Progenitor cell of endocrine pancreas (in vitro differentiated cells): ENCODE results near the gene IL6R. TPM values are rescaled to one million over a fixed set of nuclear protein-coding genes. Genes with fewer than 3 reads are reported as not detected.
A peak's percentile ranks its signal among the peaks of the same experiment; 100 is the strongest.
"Not testable (repeated sequence)": the region's sequence is repeated elsewhere in the genome, so short reads cannot be mapped to it uniquely, and the experiment has no call there.

Source experiments
- DNase-seq: peaks from one replicate; pipeline ENCODE4 v3.0.0; 2021; ENCODE audit warnings: low spot score; ENCODE audit not compliant: unreplicated experiment
- H3K27ac Mint-ChIP-seq: 2 replicates; pipeline ENCODE4 v1.8.0; 2021; ENCODE audit warnings: mild to moderate bottlenecking, moderate library complexity, mixed read lengths
- H3K27me3 Mint-ChIP-seq: 2 replicates; pipeline ENCODE4 v1.8.0; 2021; ENCODE audit warnings: mixed read lengths
- H3K36me3 Mint-ChIP-seq: 2 replicates; pipeline ENCODE4 v1.8.0; 2022; ENCODE audit warnings: mixed read lengths; ENCODE audit not compliant: insufficient read depth
- H3K4me1 Mint-ChIP-seq: 2 replicates; pipeline ENCODE4 v1.8.0; 2021; ENCODE audit warnings: low read depth, mixed read lengths
- H3K4me3 Mint-ChIP-seq: 2 replicates; pipeline ENCODE4 v1.8.0; 2021; ENCODE audit warnings: low read depth, mild to moderate bottlenecking, moderate library complexity, mixed read lengths
- H3K9me3 Mint-ChIP-seq: 2 replicates; pipeline ENCODE4 v1.8.0; 2021; ENCODE audit warnings: low read depth, mixed read lengths
- CTCF ChIP-seq: fragments of 200-600 bp; sonication (generic); IDR thresholded peaks from one replicate; pipeline ENCODE4 v1.5.0; 2021; ENCODE audit warnings: antibody characterized with exemption, mild to moderate bottlenecking; ENCODE audit not compliant: unreplicated experiment
- long read RNA-seq: library from polyadenylated mRNA; unstranded; transcript quantifications from one replicate; pipeline ENCODE4 v2.0.0, GENCODE V29; 2020
- total RNA-seq: library from RNA; stranded (reverse); gene quantifications from 2 replicates; pipeline ENCODE4 v1.2.1, GENCODE V29; 2021

The IL6R gene
- 2.0 and 3.1 TPM in 2 replicates for total RNA-seq
- long read RNA-seq, full-length matches to known transcripts, result 3 of 6 reads
- long read RNA-seq, partial matches to known transcripts, result 0 of 6 reads
- long read RNA-seq, other reads (novel, unspliced or antisense), result 3 of 6 reads

- Mint-ChIP-seq H3K4me3 (peak within 1 kb of the TSS; percentile 68), H3K27me3 (peaks cover 39% of the 10 kb centered on the region), H3K4me1 (peaks cover 24% of the 10 kb centered on the region), H3K27ac (peak within 1 kb of the TSS; percentile 45), H3K36me3 (no peaks in the 10 kb centered on the region), H3K9me3 (no peaks in the 10 kb centered on the region)
- TF ChIP-seq CTCF, result no peak
- DNase-seq, result peak; percentile 53
Measured at GRCh38 chr1:154404984-154405746, at the start of gene IL6R. Gene IL6R, plus strand, starts transcription at chr1:154405343. Its CDS starts 287 bp downstream, at chr1:154405630.

GRCh38 chr1:154358519-154358918, 46.6 kb upstream of the IL6R start:
- no peak for TF ChIP-seq CTCF
- Mint-ChIP-seq H3K9me3 (no peaks in the 10 kb centered on the region), H3K4me1 (peaks cover 7% of the 10 kb centered on the region), H3K27ac (no peak overlapping the region), H3K4me3 (no peak overlapping the region), H3K27me3 (no peaks in the 10 kb centered on the region), H3K36me3 (no peaks in the 10 kb centered on the region)
- DNase-seq, result no peak

- Mint-ChIP-seq H3K36me3 (no peaks in the 10 kb centered on the region), H3K4me3 (no peak overlapping the region)
Measured at GRCh38 chr1:154360288-154360687, 44.9 kb upstream of the IL6R start.

GRCh38 chr1:154360881-154361280, 44.3 kb upstream of the IL6R start:
- H3K27ac Mint-ChIP-seq, result peak overlapping the region; percentile 49
- H3K36me3 Mint-ChIP-seq, H3K27me3 Mint-ChIP-seq, H3K4me3 Mint-ChIP-seq, H3K9me3 Mint-ChIP-seq, H3K4me1 Mint-ChIP-seq, DNase-seq: not testable (repeated sequence)

More at GRCh38 chr1:154360288-154360687, 44.9 kb upstream of the IL6R start:
- Mint-ChIP-seq H3K27ac (no peak overlapping the region), H3K9me3 (no peaks in the 10 kb centered on the region), H3K4me1 (no peaks in the 10 kb centered on the region), H3K27me3 (no peaks in the 10 kb centered on the region)
- TF ChIP-seq CTCF, result no peak
- no peak for DNase-seq

- Mint-ChIP-seq H3K4me1 (no peaks in the 10 kb centered on the region), H3K36me3 (no peaks in the 10 kb centered on the region), H3K4me3 (no peak overlapping the region), H3K27me3 (no peaks in the 10 kb centered on the region), H3K9me3 (no peaks in the 10 kb centered on the region), H3K27ac (no peak overlapping the region)
- no peak for TF ChIP-seq CTCF
- DNase-seq, result no peak
Measured at GRCh38 chr1:154361357-154361756, 43.8 kb upstream of the IL6R start.

- H3K9me3 Mint-ChIP-seq, result peaks cover 4% of the 10 kb centered on the region
- no peak overlapping the region for H3K4me3 Mint-ChIP-seq
- no peaks in the 10 kb centered on the region for H3K4me1 Mint-ChIP-seq
- H3K36me3 Mint-ChIP-seq, result no peaks in the 10 kb centered on the region
- no peak for TF ChIP-seq CTCF
- no peak for DNase-seq
- no peaks in the 10 kb centered on the region for H3K27me3 Mint-ChIP-seq
- no peak overlapping the region for H3K27ac Mint-ChIP-seq
Measured at GRCh38 chr1:154371436-154371835, 33.7 kb upstream of the IL6R start.

- not testable (repeated sequence) for H3K4me3 Mint-ChIP-seq, H3K36me3 Mint-ChIP-seq, H3K9me3 Mint-ChIP-seq, DNase-seq, H3K27ac Mint-ChIP-seq, H3K27me3 Mint-ChIP-seq, H3K4me1 Mint-ChIP-seq
Measured at GRCh38 chr1:154373777-154374357, 31.3 kb upstream of the IL6R start.
